Hippocampal formation (tissue), 2 donors: ENCODE data around the gene SCUBE2.

Experiments
- DNase-seq, 2 donors: peaks; one replicate each; lab custom pipeline; 2025; lab: John Stamatoyannopoulos, UW

Gene SCUBE2

GRCh38 chr11:9074338-9075029 lies 16.9 kb downstream of the SCUBE2 start:
- no peak for DNase-seq

GRCh38 chr11:9073466-9074225 lies 17.8 kb downstream of the SCUBE2 start:
- DNase-seq, result no peak

GRCh38 chr11:9072626-9073176 lies 18.7 kb downstream of the SCUBE2 start:
- no peak for DNase-seq

GRCh38 chr11:9071692-9072091 lies 19.7 kb downstream of the SCUBE2 start:
- DNase-seq, result no peak

- no peak for DNase-seq
Observed at GRCh38 chr11:9070749-9071491, 20.5 kb downstream of the SCUBE2 start.

GRCh38 chr11:9069862-9070470 lies 21.4 kb downstream of the SCUBE2 start:
- DNase-seq, result no peak

- DNase-seq, result no peak
Observed at GRCh38 chr11:9069256-9069655, 22.1 kb downstream of the SCUBE2 start.

- no peak for DNase-seq
Observed at GRCh38 chr11:9066433-9066925, 24.9 kb downstream of the SCUBE2 start.

- DNase-seq, result no peak
Observed at GRCh38 chr11:9065607-9066432, 25.6 kb downstream of the SCUBE2 start.

GRCh38 chr11:9061807-9062206 lies 29.6 kb downstream of the SCUBE2 start:
- no peak for DNase-seq

GRCh38 chr11:9060700-9061111 lies 30.7 kb downstream of the SCUBE2 start:
- DNase-seq, result no peak

GRCh38 chr11:9059406-9059805 lies 32.0 kb downstream of the SCUBE2 start:
- no peak for DNase-seq

- no peak for DNase-seq
Observed at GRCh38 chr11:9057888-9058287, 33.5 kb downstream of the SCUBE2 start.

- DNase-seq, result no peak
Observed at GRCh38 chr11:9057007-9057406, 34.4 kb downstream of the SCUBE2 start.

- DNase-seq, result no peak
Observed at GRCh38 chr11:9056467-9056866, 34.9 kb downstream of the SCUBE2 start.

- DNase-seq, result peak in 1 of 2 donors; percentile 21
Observed at GRCh38 chr11:9053316-9054035, 37.9 kb downstream of the SCUBE2 start.

- DNase-seq, result no peak
Observed at GRCh38 chr11:9052316-9052715, 39.1 kb downstream of the SCUBE2 start.

GRCh38 chr11:9049959-9050358 lies 41.4 kb downstream of the SCUBE2 start:
- DNase-seq, result no peak

- peak in 1 of 2 donors; percentile 49 for DNase-seq
Observed at GRCh38 chr11:9047964-9048523, 43.4 kb downstream of the SCUBE2 start.

- no peak for DNase-seq
Observed at GRCh38 chr11:9046481-9046880, 44.9 kb downstream of the SCUBE2 start.
